Subcutaneous adipose tissue (tissue), 4 donors: ENCODE results near the gene NCAPG2. TPM values are rescaled to one million over a fixed set of nuclear protein-coding genes. Genes with fewer than 3 reads are reported as not detected.

ENCODE experiments used
- total RNA-seq, 4 donors: library from RNA; depleted of rRNA; stranded (reverse); fragments of >200 nt; gene quantifications; one replicate each; pipeline ENCODE4 v1.1.0, GENCODE V29; 2016
- TF ChIP-seq, protein P1 (sequence below): fragments of 450-650 bp; IDR thresholded peaks from one replicate; pipeline ENCODE4 v1.5.1; 2016; ENCODE audit warnings: low read depth, mild to moderate bottlenecking, control low read depth, antibody characterized with exemption, moderate library complexity

NCAPG2 gene
- total RNA-seq, 4 donors from 2014 or later, result 8.2 to 13.4 (median 11.3) TPM

DNA sequence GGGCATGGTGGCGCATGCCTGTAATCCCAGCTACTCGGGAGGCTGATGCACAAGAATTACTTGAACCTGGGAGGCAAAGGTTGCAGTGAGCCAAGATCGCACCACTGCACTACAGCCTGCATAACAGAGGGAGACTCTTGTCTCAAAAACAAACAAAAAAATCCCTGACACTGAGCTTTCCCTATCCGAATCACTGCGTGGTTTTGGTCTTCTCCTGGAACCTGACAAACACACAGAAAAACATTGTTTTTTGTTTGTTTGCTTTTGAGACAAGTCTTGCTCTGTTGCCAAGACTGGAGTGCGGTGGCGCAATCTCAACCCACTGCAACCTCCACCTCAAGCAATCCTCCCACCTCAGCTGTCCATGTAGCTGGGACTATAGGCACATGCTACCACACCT is 66.6 kb downstream of the NCAPG2 start:
- TF ChIP-seq, protein P1, sequence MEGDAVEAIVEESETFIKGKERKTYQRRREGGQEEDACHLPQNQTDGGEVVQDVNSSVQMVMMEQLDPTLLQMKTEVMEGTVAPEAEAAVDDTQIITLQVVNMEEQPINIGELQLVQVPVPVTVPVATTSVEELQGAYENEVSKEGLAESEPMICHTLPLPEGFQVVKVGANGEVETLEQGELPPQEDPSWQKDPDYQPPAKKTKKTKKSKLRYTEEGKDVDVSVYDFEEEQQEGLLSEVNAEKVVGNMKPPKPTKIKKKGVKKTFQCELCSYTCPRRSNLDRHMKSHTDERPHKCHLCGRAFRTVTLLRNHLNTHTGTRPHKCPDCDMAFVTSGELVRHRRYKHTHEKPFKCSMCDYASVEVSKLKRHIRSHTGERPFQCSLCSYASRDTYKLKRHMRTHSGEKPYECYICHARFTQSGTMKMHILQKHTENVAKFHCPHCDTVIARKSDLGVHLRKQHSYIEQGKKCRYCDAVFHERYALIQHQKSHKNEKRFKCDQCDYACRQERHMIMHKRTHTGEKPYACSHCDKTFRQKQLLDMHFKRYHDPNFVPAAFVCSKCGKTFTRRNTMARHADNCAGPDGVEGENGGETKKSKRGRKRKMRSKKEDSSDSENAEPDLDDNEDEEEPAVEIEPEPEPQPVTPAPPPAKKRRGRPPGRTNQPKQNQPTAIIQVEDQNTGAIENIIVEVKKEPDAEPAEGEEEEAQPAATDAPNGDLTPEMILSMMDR, result no peak

DNA sequence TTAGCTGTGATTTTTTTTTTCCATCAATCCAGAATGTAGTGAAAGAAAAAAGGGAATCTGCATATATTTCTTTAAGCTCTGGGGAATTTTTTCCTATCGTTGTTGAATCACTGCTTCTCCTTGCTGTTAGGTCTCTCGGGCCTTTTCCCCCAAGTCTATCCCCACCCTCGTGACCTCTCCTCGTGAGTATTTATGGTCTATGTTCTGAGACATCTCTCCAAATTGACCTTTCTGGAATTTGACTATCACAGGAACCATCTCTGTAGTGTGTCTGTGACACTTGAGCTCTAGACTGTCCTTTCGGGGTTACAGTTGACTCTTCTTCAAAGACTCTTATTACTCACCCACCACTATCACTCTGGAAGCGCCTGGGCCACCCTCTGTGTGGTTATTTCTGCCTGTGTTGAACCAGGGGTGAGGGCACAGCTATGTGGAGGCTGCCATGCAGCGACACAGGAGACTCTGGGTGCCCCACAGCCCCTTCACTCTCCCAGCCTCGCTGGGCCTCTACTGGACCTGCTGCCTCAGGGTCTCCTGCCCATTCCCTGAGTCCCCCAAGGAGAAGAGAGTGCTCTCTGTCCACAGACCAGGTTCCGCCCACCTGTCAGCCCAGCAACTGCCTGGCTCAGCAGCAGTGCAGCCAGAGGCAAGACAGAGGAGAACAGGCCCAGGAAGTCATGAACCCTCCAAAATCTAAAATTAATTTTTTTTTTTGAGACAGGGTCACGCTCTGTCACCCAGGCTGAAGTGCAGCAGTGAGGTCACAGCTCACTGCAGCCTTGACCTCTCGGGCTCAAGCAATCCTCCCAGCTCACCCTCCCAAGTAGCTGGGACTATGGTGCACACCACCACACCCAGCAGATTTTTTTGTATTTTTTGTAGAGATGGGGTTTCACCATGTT is 71.3 kb downstream of the NCAPG2 start:
- TF ChIP-seq, protein P1, result no peak

DNA sequence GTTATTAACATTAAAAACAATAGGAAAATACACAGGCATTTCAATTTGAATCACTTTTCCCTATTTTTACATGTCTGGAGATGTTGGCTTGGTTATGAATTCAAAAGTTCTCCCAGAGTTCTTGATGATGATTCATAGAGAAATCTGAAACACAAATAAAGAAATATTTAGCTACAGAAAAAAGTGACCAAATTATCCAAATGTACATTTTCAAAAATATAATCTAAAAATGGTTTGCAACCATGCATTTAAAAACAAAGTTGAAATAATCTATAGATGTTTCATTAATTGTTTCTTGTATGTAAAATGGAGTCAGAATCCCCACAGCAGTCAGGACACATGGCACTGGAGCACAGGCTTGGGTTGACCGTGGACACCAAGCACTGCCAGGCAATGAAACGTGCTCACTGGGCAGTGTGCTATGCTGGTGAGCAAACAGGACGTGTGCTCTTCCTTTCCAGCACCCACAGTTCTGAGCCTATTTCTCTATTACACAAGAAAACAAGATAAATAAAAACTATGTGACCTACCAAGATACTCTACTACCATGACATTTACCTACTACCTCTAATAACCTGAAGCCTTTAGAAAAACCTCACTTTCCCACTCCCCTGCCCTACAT is 72.9 kb downstream of the NCAPG2 start:
- TF ChIP-seq, protein P1, result no peak

DNA sequence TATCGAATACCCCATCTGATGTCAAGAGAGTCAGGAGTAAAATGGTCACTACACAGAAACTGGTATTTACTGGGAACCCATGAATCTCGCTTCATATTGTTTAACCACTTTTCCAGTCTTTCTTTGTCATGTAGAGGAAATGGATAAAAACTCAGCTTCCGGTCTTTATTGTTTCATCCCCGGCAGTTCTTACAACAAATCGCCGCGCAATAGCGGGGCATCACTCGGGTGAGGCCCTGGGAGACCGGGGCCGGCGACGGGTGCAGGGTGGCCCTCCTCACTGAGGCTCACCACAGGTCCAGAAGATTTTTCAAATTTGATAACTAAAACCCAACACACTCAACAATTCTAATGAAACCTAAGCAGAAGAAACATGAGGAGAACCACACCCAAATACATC is 81.4 kb downstream of the NCAPG2 start:
- TF ChIP-seq, protein P1, result no peak

DNA sequence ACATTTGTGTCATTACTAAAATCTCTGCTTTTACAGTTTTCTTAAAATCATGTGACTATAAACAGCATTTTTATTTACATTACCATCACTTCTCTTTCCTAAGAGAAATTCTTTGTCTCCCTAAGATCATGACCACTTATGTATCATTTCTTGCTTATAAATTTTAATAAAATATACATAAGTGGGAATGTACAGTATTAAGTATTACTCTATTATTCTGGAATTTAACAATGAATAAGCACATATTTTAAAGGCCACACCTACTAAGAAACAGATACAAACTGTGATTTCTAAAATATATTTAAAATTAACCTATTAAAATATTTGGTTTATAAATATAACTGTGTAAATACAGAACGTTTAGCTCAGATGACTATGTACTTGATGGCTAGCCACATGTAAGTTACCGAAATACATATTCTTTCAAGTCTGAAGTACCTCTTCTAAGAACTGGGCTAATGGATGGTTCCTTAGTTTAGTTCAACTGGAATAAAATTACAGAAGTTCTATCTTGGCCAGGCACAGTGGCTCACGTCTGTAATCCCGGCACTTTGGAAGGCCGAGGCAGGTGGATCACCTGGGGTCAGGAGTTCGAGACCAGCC is 83.7 kb downstream of the NCAPG2 start:
- TF ChIP-seq, protein P1, result no peak

DNA sequence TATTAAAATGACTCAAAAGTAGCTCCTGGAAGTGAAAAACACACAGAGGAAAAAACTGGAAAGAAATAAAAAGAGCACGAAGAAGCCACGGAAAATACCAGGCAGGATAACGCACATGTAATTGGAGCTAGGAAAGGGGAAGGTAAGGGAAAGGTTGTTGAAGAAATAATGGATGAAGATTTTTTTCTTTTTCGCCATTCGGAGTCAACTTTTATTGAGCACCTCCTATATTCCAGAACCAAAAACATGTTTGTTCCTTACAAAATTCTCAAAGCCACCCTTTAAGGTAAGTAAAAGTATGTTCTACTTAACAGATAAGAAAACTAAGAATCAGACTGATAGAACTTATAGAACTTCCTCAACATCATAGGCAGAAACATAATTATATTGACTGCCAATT is 84.2 kb downstream of the NCAPG2 start:
- TF ChIP-seq, protein P1, result no peak

DNA sequence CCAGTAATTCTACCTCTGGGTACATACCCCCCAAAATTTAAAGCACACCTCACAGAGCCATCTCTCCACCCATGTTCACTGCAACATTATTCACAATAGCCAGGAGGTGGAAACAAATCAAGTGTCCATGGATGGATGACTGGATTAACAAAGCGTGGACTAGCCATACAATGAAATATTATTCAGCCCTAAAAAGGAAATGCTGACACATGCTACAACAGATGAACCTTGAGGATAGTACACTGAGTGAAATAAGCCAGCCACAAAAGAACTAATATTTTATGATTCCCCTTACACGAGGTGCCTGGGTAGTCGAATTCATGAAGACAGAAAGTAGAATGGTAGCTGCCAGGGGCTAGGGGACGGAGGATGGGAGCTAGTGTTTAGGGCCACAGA is 85.9 kb downstream of the NCAPG2 start:
- TF ChIP-seq, protein P1, result no peak
